ENCODE measurements around the gene NLRC5. TPM values are rescaled to one million over a fixed set of nuclear protein-coding genes. Genes with fewer than 3 reads are reported as not detected.
"Not testable (repeated sequence)": the region's sequence is repeated elsewhere in the genome, so short reads cannot be mapped to it uniquely, and the experiment has no call there.

Gene NLRC5
- polyA plus RNA-seq, 5 donors = 8.2 to 13.9 (median 10.7) TPM

DNA sequence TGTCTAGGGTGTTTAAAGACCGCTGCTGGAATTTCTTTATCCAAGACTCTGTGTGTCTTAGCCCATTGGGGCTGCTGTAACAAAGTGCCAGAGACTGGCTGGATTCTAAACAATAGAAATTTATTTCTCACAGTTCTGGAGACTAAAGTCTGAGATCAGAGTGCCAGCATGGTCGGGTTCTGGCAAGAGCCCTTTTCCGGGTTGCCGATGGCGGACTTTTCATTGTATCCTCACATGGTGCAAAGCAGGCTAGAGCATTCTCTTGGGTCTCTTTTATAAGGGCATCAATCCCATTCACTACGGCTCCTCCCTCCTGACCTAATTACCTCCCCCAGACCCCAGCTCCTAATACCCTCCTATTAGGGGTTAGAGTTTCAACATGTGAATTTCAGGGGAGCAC is 9.5 kb downstream of the NLRC5 start:
- no peak for DNase-seq

DNA sequence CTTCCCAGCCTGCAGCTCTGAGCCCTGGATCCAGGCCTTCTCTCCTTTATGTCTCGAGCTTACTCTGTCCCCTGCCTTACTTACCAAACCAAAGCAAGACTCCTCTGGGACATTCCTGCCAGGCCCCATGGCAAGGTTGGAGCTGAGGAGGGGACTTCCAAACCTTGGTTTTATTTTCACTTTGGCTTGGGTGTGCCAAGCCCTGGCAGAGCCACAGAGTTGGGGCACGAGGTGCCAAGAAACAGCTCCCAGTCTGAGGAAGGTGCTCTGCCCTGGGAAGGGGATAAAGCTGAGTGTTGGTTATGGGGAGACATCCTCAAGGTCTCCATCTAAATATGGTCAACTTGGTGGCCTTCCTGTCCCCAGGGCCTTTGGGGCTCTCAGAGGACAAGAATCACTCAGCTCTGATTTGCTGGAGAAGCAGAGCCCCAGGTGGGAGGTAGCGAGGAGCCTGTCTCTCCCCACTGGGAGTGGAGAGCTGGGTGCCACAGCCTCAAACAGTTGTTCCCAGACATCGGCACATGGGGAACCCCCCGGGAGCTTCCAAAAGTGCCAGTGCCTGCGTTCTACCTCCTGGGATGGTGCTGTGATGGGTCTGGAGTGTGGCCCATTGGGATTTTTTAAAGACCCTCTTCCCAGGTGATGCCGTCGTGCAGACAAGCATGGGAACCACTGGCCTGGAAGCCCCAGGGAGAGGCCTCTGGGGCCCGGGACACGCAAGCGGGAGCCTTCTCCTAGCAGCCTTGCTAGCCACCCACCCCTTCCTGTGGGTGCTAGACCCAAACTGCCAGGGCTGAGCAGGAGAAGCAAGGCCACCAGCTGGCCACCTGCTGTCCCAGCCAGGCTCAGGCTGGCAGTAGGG is 10.3 kb downstream of the NLRC5 start:
- no peak for DNase-seq

DNA sequence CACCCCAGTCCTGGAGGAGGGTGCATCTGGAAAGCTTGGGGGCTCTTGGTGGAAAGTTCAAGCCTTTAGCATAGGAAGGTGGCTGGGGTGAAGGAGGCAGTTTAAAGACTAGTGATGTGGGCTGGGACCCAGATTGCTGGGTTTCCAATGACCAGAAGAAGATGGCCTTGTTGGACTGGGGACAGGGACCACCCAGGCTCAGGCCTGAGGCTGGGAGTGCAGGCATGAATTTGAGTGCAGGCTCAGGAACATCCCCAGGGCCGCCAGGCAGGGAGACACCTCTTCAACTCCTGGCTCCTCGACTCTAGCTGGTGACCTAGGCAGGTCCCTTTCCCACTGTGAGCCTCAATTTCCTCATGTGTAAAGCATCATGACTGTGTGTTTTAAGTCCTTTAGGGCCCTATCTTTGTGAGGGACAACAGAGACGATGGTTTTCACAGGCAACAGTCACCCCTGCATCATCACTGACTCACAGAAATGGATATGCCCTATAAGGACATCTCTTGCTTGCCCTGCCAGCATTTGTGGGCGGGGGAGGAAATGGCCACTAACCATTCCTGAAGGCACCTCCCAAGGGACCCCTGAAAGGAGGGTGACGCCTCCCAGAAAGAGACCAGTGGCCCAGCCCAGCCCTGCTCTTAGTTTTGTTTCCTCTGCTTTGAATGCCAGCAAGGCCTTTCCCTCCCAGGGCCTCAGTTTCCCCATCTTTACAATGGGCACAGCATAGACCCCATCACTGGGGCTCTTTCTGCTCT is 11.1 kb downstream of the NLRC5 start:
- DNase-seq = no peak

DNA sequence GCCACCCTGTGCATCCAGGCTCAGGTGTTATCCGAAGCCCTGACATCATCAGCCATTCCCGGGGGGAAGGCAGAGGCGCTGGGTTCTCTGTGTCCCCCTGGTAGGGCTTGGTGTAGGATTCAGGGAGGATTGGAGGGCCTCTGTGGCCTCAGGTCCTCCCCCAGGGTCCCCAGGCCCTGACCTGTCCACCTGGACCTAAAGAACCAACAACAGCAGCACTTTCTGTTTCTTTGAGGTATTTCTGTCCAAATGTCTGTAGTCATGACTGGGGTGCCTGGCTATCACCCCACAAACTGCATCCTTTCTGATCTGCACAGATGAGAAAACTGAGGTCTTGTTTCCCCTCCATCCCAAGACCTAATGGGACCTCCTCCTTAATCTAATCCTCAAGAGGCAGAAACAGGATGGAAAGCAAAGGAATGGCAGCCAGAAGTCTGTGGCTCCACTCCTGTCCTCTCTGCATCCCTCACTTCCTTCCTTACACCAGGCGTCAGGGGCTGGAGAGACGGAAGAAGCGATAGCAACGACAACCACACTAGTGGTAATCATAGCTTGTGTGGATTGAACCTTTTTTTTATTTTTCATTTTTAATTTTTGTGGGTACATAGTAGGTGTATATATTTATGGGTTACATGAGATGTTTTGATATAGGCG is 11.8 kb downstream of the NLRC5 start:
- no peak for DNase-seq

DNA sequence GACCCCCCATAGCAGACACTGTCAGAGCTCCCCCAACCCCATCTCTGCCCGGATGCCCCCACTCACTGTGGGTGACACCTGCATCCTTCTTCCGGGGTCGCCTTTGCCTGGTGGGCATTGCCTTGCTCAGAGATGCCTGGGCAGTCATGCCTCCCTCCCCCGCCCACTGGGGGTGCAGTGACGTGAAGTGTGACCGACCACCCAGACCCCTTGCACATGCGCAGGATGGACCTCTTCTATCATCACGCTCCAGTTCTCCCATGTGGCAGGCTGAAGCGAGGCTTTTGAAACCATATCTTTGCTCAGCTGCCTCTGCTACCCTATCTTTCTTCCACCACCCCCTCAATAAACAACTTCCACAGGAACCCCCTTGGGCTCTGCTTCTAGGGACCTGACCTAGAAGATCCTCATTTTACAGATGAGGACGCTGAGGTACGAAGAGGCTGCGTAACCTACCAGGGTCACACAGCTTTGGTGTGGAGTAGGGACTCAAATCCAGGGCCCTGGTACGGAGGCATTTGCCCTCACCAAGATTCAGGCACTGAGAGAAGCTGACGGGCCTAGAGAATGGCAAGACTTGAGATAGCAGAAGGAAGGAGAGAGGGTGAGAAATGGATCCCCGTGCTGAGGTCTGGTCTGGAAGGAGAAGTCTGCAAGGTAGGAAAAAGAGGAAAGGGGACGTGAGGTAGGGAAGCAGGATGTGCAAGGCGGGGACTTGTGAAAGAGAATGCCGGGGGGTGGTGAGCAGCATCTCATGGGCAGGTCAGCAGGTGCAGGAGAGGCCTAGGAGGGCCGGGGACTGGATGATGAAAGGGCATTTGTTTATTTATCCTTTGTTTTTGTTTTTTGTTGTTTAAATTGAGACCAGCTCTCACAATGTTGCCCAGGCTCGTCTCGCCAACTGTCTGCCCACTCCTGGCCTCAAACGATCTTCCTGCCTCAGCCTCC is 14.4 kb downstream of the NLRC5 start:
- no peak for DNase-seq

DNA sequence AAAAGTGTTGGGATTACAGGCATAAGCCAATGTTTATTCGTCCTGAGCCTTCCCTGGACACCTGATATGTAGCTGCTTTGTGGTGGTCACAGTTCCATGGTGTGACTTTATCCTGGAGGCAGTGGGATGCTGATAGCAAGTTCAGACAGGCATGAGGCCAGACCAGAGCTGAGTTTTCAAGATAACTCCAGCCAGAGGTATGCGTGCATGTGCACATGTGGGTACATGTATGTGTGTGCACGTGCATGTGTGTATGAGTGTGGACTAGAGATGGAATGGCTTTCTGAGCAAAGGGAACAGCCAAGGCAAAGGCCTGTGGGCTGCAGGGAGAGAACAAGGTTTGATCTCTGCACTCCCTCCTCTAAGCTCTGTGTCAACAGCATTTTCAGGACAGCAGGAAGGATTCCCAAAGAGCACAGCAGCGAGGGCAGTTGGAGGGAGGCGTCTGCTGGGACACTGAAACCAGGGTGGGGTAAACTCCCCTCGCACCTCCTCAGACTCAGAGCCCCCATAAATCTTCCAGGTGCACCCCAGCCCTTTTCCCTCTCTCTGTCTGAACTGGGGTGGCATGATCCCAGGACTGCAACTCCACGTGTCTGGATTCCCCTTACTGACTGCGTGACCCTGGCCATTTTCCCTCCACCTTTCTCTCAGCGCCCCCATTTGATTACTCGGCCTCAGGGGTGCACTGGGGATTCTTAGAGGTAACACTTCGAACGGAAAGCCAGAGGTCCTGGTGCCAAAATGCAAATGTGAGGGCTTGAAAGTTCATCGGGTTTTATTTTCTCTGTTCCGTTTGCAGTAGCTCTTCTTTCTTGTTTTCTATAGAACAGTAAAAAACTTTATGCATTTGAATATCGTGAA is 15.3 kb downstream of the NLRC5 start:
- DNase-seq = no peak

DNA sequence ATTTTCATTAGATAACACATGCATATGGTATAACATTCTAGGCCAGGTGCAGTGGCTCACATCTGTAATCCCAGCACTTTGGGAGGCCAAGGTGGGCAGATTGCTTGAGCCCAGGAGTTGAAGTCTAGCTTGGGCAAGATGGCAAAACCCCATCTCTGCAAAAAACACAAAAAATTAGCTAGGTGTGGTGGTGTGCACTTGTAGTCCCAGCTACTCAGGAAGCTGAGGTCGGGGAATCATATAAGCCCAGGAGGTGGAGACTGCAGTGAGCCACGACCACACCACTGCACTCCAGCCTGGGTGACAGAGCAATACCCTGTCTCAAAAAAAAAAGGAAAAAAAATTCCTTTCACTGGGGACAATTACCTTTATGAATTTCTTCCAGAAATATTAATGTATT is 16.2 kb downstream of the NLRC5 start:
- not testable (repeated sequence) for DNase-seq

DNA sequence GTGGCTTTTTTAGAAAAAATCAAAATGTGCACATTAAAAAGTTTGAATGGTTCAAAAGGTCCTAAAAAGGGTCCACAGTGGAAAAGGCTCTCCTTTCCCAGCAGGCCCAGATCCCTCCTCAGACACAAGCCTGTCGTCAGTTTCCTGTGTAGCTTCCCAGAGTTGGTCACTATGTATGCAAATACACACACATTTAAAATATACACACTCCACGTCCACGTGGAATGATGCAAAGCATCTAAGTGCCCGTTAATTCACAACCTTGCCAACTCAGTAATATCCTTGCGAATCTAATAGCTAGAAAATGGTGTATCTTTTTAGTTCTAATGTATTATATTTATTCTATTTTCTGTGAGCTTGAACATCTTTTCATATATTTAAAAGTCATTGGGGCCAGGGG is 17.7 kb downstream of the NLRC5 start:
- DNase-seq = no peak

DNA sequence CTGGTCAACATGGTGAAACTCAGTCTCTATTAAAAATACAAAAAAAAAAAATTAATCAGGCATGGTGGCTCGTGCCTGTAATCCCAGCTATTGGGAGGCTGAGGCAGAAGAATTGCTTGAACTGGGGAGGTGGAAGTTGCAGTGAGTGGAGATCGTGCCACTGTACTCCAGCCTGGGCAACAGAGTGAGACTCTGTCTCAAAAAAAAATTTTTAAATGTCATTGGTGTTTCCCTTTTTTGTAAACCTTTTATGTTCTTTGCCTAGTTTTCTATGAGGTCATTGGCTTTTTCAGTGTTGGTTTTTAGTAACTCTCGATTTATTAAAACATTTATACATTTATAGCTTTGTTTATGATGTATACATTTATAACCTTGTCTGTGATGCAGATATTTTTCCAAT is 18.2 kb downstream of the NLRC5 start:
- no peak for DNase-seq

DNA sequence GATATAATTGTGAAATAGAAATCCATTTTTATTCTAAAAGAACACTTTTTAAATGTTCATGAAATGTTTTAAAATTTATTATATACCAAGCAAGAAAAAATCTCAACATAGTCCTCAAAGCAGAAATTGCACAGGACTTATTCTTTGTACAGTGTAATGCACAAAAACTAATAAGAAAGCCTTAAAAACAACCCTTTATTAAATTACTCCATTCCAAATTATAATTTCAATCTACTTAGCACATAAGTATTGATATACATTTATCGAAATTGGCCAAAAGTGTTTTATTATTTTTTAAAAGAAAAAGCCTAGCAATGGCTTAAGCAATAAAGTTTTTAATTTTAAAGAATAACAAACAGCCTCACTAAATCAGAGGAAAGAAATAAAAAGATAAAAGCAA is 19.1 kb downstream of the NLRC5 start:
- no peak for DNase-seq

DNA sequence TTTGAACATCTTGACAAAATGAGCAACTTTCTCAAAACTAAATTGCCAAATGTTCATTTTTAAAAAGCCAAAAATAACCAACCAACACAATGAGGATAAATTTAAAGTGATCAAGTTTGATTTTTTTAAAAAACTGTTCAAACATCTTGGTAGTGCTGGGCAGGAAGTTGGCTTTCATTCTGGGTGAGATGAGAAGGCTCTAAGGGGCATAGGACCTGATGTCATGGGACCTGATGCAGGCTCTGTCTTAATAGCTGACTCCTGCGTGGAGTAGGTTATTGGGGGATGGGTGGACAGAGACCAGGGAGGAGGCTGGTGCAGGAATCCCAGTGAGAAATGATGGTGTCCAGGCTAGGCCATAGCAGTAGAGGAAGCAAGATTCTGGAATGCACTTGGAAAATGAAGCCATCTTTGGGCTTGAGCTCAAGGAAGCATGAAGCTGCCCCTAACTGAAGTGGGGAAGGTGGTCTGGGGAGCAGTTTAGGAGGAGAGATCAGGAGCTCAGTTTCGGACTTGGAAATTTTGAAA is 20.4 kb downstream of the NLRC5 start:
- no peak for DNase-seq

DNA sequence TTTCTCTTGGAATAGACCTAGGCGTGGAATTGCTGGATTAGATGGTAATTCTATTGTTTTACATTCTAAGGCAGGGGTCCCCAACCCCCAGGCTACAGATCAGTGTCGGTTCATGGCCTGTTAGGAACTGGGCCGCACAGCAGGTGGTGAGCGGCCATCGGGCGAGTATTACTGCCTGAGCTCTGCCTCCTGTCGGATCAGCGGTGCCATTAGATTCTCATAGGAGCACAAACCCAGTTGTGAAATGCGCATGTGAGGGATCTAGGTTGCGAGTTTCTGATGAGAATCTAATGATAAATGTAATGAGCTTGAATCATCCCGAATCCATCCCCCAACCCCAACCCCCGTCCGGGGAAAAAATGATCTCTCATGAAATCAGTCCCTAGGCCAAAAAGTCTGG is 23.0 kb downstream of the NLRC5 start:
- DNase-seq = no peak

DNA sequence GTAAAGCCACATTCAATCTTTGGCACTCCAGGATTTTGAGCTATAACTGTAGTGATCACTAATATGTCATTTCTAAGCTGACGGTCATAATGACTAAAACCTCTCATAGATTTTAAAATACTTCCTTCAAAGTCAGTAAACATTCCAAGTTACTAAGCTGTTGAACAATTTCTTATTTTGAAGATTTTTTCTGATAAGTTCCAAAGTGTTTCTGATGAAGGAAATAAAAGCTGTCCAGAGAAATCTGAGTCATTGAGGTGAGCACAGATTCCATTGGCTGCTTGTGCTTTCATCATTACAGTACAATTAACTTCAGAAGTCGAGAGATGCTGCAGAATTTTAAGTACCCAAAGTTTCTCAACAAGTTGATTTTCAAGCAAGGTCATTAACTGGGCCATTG is 23.9 kb downstream of the NLRC5 start:
- DNase-seq = no peak

DNA sequence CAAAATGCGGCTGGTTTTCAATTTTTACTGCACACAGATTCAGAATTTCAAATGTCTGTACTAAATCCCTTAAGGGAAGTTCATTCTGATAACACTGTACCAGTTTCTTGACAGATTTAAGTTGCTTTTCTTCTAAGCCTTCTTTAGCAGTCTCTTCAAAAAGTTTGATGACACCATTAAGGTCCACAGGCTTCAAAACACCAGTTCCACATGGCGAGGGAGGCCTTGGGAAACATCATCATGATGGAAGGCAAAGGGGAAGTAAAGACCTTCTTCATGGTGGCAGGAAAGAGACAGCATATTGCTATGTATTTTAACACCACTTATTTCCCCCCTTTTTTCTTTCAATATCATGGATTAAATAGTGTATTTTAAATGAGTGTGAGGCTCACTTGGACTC is 24.5 kb downstream of the NLRC5 start:
- no peak for DNase-seq

DNA sequence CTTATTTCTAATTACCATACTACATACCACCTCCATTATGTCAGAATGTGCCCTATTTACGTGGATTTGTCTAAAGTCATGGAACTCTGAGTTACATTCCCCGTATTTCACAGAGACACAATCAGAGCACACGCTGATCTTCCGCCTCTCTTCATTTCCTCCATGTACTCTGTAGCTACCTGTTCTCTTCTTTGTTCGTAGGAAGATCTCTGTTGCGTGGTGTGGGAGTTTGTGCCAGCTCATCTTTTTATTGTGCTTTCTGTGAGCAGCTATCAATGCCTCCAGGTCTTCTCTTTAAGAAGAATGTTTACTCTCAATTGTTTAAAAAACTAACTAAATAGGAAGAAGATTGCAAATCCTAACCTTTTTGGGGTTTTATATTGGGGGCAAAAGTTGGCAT is 26.9 kb downstream of the NLRC5 start:
- DNase-seq = no peak

DNA sequence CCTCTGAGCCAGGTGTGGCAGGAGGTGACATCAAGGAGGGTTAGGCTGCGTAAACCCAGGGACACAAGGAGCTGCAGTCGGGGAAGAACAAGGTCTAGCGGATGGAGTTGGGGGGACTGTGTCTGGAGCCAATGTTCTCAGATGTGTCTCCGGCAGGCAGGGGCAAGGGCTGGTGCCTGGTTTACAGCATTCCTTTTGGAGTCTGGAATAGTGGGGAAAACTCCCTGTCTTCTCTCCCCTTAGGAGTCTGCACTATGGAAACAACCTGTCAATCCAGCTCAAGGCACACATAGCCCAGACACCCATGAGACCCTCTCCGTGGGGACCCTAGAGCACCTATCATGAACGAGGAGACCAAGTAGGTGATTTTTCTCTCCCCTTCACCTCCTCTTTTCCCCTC is 27.5 kb downstream of the NLRC5 start:
- DNase-seq = no peak

DNA sequence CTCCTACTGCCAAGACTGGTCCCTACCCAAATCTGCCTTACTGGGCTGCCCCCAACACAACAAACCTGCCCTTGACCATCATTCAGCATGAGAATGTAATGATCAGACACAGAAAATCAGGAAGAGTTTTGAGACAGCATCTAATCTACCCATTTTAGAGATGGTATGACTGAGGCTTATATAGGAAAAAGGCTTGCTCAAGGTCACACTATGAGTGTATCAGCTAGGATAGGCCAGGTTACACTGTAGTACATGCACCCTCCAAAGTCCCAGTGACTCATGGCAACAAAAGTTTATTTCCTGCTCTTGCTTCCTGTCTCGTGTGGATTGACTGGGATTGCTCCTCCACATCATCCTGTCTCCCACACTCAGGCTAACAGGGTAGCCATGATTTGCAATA is 27.9 kb downstream of the NLRC5 start:
- no peak for DNase-seq

DNA sequence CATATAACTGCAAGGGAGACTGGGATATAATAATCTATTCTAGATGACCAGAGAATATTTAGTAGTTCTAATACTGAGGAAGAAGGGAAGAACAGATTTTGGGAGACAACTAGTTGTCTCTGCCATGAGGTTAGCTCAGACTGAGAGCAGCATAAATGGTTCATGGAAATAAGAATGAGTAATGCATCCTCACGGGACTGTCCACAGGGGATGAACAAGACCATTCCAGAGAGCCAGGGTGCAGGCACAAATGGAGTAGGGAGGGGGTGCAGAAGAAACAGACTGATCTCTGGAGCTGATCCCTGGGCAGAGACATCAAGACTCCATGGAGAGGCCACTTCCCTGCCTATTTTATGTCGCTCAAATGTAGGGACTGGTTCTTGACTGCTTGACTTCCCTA is 30.4 kb downstream of the NLRC5 start:
- no peak for DNase-seq

DNA sequence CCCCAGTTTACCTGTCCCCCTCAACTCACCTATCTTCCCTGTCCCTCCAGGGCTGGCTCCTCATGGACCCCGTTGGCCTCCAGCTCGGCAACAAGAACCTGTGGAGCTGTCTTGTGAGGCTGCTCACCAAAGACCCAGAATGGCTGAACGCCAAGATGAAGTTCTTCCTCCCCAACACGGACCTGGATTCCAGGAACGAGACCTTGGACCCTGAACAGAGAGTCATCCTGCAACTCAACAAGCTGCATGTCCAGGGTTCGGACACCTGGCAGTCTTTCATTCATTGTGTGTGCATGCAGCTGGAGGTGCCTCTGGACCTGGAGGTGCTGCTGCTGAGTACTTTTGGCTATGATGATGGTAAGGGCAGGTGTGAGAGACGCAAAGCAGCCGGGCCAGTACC is 31.3 kb downstream of the NLRC5 start:
- no peak for DNase-seq

DNA sequence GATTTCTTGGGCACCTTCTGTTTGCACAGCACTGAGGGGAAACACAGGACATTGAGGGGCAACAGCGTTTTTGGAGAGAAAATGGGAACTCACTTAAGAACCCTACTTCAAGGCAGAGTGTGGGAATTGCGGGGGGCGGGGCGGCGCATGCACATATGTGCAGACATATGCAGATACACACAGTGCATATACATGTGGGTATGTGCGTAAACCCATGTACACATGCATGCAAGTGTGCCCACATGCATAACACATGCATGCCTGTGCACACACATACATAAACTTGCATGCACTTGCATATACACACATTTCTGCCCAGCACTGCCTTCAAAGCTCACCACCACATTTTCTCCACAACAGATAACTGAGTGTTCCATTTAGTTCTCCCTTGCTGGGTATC is 32.4 kb downstream of the NLRC5 start:
- DNase-seq = no peak
